IgD-negative memory B cell (primary cell): Measurements from ENCODE around the gene DIAPH3. TPM values are rescaled to one million over a fixed set of nuclear protein-coding genes. Genes with fewer than 3 reads are reported as not detected.

Source experiments
- H3K27ac Mint-ChIP-seq, 3 donors: one replicate each; pipeline ENCODE4 v1.8.0; 2020 to 2022; ENCODE audit warnings: mild to moderate bottlenecking in 3 of 3, mixed read lengths in 3 of 3, moderate library complexity in 1 of 3
- H3K27me3 Mint-ChIP-seq: one replicate; pipeline ENCODE4 v1.8.0; 2021; ENCODE audit warnings: mixed read lengths
- H3K36me3 Mint-ChIP-seq: one replicate; pipeline ENCODE4 v1.8.0; 2020; ENCODE audit warnings: mild to moderate bottlenecking, mixed read lengths
- H3K4me1 Mint-ChIP-seq, 3 donors: one replicate each; pipeline ENCODE4 v1.8.0; 2020 to 2022; ENCODE audit warnings: mixed read lengths in 3 of 3, mild to moderate bottlenecking in 1 of 3
- H3K4me3 Mint-ChIP-seq, 4 donors: one replicate each; pipeline ENCODE4 v1.8.0; 2020 to 2022; ENCODE audit warnings: mild to moderate bottlenecking in 4 of 4, mixed read lengths in 4 of 4, moderate library complexity in 3 of 4
- H3K9me3 Mint-ChIP-seq, 3 donors: one replicate each; pipeline ENCODE4 v1.8.0; 2020 to 2021; ENCODE audit warnings: mixed read lengths in 3 of 3, mild to moderate bottlenecking in 1 of 3
- polyA plus RNA-seq: library from polyadenylated mRNA; unstranded; fragments of 300-500 nt; fragmentation: Illumina TruSeq; gene quantifications from one replicate; pipeline ENCODE4 v1.2.3, GENCODE V29; 2021

DIAPH3 gene
- polyA plus RNA-seq, 1 donor from 2014 or later, result not detected

DNA sequence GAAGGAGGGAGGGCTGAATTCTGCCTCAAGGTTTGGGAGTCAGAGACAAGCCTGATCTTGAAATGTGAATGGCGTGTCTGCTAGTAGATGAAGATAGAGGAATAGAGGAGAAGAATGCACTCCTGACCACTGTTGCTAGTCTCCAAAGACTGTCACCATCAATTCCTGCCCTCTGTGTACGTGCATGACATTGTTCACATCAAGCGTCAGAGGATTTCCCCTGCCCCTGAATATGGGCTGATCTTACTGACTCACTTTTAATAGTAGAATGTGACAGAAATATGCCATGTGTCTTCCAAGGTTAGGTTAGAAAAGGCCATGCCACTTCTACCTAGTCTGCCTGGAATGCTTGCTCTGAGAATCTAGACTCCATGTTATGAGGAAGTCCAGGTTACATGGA, 538.6 kb downstream of the DIAPH3 start:
- H3K27ac Mint-ChIP-seq, result no peak overlapping the region
- H3K4me1 Mint-ChIP-seq, result no peaks in the 10 kb centered on the region
- peaks cover 3% of the 10 kb centered on the region for H3K36me3 Mint-ChIP-seq
- peaks cover 0 to 2% (median 0%) of the 10 kb centered on the region in 3 donors for H3K9me3 Mint-ChIP-seq
- H3K27me3 Mint-ChIP-seq, result peaks cover 1% of the 10 kb centered on the region
- H3K4me3 Mint-ChIP-seq, result no peak overlapping the region

DNA sequence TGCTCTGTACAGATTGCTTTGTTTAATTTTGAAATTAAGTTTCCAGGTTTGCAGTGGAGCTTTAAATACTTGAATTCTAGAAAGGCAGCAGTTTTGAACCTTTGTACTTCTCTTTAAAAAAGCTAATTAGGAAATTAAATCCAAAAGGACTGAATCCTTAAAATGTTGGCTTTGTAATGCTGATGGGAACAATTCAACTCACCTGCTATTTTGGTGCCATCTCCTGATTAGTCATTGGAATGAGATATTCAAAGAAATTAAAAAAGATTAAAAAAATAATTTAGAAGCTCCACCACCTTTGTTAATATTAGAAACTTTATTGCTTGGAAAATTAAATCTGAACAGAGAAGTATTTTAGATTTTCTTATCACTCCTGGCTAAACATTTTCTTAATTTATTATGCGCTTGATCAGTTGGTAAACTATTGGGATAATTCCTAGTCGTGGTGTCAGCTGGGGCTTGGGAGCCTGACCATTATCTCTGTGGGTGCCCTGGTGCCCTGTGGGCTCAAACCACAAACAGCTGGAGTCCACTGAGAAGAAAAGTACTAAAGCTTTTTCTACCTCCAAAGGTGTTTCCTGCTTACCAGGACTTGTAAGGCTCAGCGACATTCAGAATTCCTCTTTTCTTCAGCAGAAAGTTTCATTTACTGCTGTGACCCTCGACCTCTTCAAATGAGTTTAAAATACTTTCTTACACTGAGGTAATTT, 540.4 kb downstream of the DIAPH3 start:
- H3K4me1 Mint-ChIP-seq, result no peaks in the 10 kb centered on the region
- H3K9me3 Mint-ChIP-seq, result peaks cover 4 to 13% (median 8%) of the 10 kb centered on the region in 3 donors
- peaks cover 1% of the 10 kb centered on the region for H3K27me3 Mint-ChIP-seq
- peaks cover 3% of the 10 kb centered on the region for H3K36me3 Mint-ChIP-seq
- H3K27ac Mint-ChIP-seq, result no peak overlapping the region
- H3K4me3 Mint-ChIP-seq, result no peak overlapping the region

DNA sequence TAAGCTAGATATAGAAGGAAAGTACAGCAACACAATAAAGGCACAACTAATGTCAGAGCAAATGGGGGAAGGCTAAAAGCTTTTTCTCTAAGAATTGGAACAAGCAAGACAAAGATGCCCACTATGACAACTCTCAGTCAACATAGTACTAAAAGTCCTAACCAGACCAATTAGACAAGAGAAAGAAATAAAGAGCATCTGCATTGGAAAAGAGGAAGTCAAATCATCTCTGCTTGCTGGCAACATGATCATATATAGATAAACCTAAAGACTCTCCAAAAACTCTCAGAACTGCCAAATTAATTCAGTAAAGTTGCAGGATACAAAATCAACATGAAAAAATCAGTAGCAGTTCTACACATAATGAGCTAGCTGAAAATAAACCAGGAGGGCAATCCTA, 542.0 kb downstream of the DIAPH3 start:
- no peaks in the 10 kb centered on the region for H3K4me1 Mint-ChIP-seq
- H3K27ac Mint-ChIP-seq, result no peak overlapping the region
- H3K9me3 Mint-ChIP-seq, result peaks cover 4 to 16% (median 8%) of the 10 kb centered on the region in 3 donors
- no peak overlapping the region for H3K4me3 Mint-ChIP-seq
- H3K27me3 Mint-ChIP-seq, result peaks cover 1% of the 10 kb centered on the region
- peaks cover 3% of the 10 kb centered on the region for H3K36me3 Mint-ChIP-seq

Other genes with a start within 250 kb of the DIAPH3 start
- gene TDRD3, start 233.3 kb upstream of the DIAPH3 start, polyA plus RNA-seq, result 6.9 TPM